HG02610 (cell line): ENCODE data around the gene UBXN1.
"Not testable (repeated sequence)": the region's sequence is repeated elsewhere in the genome, so short reads cannot be mapped to it uniquely, and the experiment has no call there.

Source experiments
- ATAC-seq: cut with Tn5 transposase; IDR thresholded peaks from one replicate; pipeline ENCODE4 v1.9.1; 2021; ENCODE audit warnings: mild to moderate bottlenecking, moderate library complexity; ENCODE audit not compliant: unreplicated experiment

UBXN1 gene

GRCh38 chr11:62673196-62673525 is 5.7 kb downstream of the UBXN1 start:
- ATAC-seq: no peak

- ATAC-seq: peak; percentile 56
These were observed 7.1 kb downstream of the UBXN1 start, which contains the start of the genes LBHD1 and UQCC3 for GRCh38 chr11:62671608-62672389. Gene LBHD1, minus strand, starts transcription at chr11:62672267. Its CDS starts 2,236 bp downstream, at chr11:62670031. Gene UQCC3, plus strand, starts transcription at chr11:62671673. Its CDS starts 73 bp downstream, at chr11:62671746.

GRCh38 chr11:62671236-62671607 is 7.7 kb downstream of the UBXN1 start:
- no peak for ATAC-seq

- no peak for ATAC-seq
These were observed 9.3 kb downstream of the UBXN1 start for GRCh38 chr11:62669420-62670161.

- no peak for ATAC-seq
These were observed 11.4 kb downstream of the UBXN1 start for GRCh38 chr11:62667460-62667859.

- no peak for ATAC-seq
These were observed 12.5 kb downstream of the UBXN1 start for GRCh38 chr11:62666259-62666926.

- peak; percentile 20 for ATAC-seq
These were observed 13.1 kb downstream of the UBXN1 start for GRCh38 chr11:62665599-62666258.

GRCh38 chr11:62665075-62665598 is 13.7 kb downstream of the UBXN1 start, which contains the start of the genes C11orf98 and CSKMT:
Gene C11orf98, minus strand, starts transcription at chr11:62665210. Its CDS starts 41 bp downstream, at chr11:62665169.
Gene CSKMT, plus strand, starts transcription at chr11:62665312. Its CDS starts 568 bp downstream, at chr11:62665880.
- peak; percentile 82 for ATAC-seq

- ATAC-seq: peak; percentile 24
These were observed 14.3 kb downstream of the UBXN1 start for GRCh38 chr11:62664405-62665074.

GRCh38 chr11:62656796-62657429 is 22.0 kb downstream of the UBXN1 start:
- ATAC-seq: no peak

- ATAC-seq: no peak
These were observed 24.6 kb downstream of the UBXN1 start for GRCh38 chr11:62654297-62654696.

GRCh38 chr11:62652161-62653006 is 26.5 kb downstream of the UBXN1 start:
- ATAC-seq: peak; percentile 12

GRCh38 chr11:62650283-62650682 is 28.6 kb downstream of the UBXN1 start:
- not testable (repeated sequence) for ATAC-seq

- no peak for ATAC-seq
These were observed 29.4 kb downstream of the UBXN1 start for GRCh38 chr11:62649486-62649885.

GRCh38 chr11:62648967-62649364 is 29.9 kb downstream of the UBXN1 start:
- no peak for ATAC-seq

GRCh38 chr11:62648185-62648966 is 30.5 kb downstream of the UBXN1 start:
- ATAC-seq: no peak

- no peak for ATAC-seq
These were observed 31.3 kb downstream of the UBXN1 start for GRCh38 chr11:62647609-62648005.
